ENCODE measurements around the gene SPATC1L.
"Not testable (repeated sequence)": the region's sequence is repeated elsewhere in the genome, so short reads cannot be mapped to it uniquely, and the experiment has no call there.

DNA sequence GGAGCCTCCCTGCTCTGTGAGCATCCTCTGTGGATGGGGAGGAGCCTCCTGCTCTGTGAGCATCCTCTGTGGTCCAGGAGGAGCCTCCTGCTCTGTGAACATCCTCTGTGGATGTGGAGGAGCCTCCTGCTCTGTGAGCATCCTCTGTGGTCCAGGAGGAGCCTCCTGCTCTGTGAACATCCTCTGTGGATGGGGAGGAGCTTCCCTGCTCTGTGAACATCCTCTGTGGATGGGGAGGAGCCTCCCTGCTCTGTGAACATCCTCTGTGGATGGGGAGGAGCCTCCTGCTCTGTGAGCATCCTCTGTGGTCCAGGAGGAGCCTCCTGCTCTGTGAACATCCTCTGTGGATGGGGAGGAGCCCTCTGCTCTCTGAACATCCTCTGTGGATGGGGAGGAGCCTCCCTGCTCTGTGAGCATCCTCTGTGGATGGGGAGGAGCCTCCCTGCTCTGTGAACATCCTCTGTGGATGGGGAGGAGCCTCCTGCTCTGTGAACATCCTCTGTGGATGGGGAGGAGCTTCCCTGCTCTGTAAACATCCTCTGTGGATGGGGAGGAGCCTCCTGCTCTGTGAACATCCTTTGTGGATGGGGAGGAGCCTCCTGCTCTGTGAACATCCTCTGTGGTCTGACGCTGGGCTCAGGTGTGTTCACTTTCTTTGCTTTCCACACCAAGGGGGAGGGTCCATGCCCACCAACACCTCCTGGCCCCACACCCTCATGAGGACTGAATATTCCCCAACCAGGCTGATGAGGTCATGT is 13.6 kb downstream of the SPATC1L start:
- TF ChIP-seq, protein P1, sequence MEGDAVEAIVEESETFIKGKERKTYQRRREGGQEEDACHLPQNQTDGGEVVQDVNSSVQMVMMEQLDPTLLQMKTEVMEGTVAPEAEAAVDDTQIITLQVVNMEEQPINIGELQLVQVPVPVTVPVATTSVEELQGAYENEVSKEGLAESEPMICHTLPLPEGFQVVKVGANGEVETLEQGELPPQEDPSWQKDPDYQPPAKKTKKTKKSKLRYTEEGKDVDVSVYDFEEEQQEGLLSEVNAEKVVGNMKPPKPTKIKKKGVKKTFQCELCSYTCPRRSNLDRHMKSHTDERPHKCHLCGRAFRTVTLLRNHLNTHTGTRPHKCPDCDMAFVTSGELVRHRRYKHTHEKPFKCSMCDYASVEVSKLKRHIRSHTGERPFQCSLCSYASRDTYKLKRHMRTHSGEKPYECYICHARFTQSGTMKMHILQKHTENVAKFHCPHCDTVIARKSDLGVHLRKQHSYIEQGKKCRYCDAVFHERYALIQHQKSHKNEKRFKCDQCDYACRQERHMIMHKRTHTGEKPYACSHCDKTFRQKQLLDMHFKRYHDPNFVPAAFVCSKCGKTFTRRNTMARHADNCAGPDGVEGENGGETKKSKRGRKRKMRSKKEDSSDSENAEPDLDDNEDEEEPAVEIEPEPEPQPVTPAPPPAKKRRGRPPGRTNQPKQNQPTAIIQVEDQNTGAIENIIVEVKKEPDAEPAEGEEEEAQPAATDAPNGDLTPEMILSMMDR (IDR thresholded peaks at IDR 0.05) = not testable (repeated sequence)
- not testable (repeated sequence) for TF ChIP-seq POLR2A (IDR thresholded peaks at IDR 0.05)
